Measurements from ENCODE around the gene RPS29.
"Not testable (repeated sequence)": the region's sequence is repeated elsewhere in the genome, so short reads cannot be mapped to it uniquely, and the experiment has no call there.

The RPS29 gene

GRCh38 chr14:49585803-49586672 is at the start of gene RPS29:
Gene RPS29 (minus strand): TSS chr14:49586380. CDS start chr14:49586346, 34 bp downstream.
- DNase-seq, result peak; percentile 98

- DNase-seq, result peak; percentile 51
Measured at GRCh38 chr14:49634547-49635334, 48.6 kb upstream of the RPS29 start, which contains the start of gene DNAAF2. Gene DNAAF2 (minus strand): TSS chr14:49635244. CDS start chr14:49635149, 95 bp downstream.

- DNase-seq, result peak; percentile 92
Measured at GRCh38 chr14:49633640-49634546, 47.7 kb upstream of the RPS29 start.

- no peak for DNase-seq
Measured at GRCh38 chr14:49623941-49624839, 38.0 kb upstream of the RPS29 start.

- no peak for DNase-seq
Measured at GRCh38 chr14:49623387-49623786, 37.2 kb upstream of the RPS29 start.

GRCh38 chr14:49622022-49622607 is 35.9 kb upstream of the RPS29 start:
- no peak for DNase-seq

GRCh38 chr14:49621114-49621881 is 35.1 kb upstream of the RPS29 start:
- DNase-seq, result peak; percentile 56

GRCh38 chr14:49620182-49621113 is 34.3 kb upstream of the RPS29 start, which contains the start of the genes MGAT2 and RPL36AL:
Gene MGAT2 (plus strand): TSS chr14:49620799. CDS start chr14:49621269, 470 bp downstream.
Gene RPL36AL (minus strand): TSS chr14:49620626. CDS start chr14:49619104, 1,522 bp downstream.
- peak; percentile 92 for DNase-seq

GRCh38 chr14:49619730-49620129 is 33.5 kb upstream of the RPS29 start:
- DNase-seq, result no peak

GRCh38 chr14:49619273-49619672 is 33.1 kb upstream of the RPS29 start:
- not testable (repeated sequence) for DNase-seq

GRCh38 chr14:49617852-49618519 is 31.8 kb upstream of the RPS29 start:
- no peak for DNase-seq

GRCh38 chr14:49615776-49616175 is 29.6 kb upstream of the RPS29 start:
- no peak for DNase-seq

GRCh38 chr14:49614196-49614595 is 28.0 kb upstream of the RPS29 start:
- no peak for DNase-seq

- DNase-seq, result no peak
Measured at GRCh38 chr14:49612671-49613070, 26.5 kb upstream of the RPS29 start.

GRCh38 chr14:49612251-49612650 is 26.1 kb upstream of the RPS29 start:
- DNase-seq, result no peak

GRCh38 chr14:49607583-49607982 is 21.4 kb upstream of the RPS29 start:
- no peak for DNase-seq

- DNase-seq, result peak; percentile 81
Measured at GRCh38 chr14:49598485-49599300, 12.5 kb upstream of the RPS29 start, which contains the start of gene LRR1. Gene LRR1 (plus strand): TSS chr14:49598940. CDS start chr14:49599021, 81 bp downstream.

GRCh38 chr14:49598189-49598484 is 12.0 kb upstream of the RPS29 start:
- no peak for DNase-seq
